ENCODE data around the gene DISP3. TPM values are rescaled to one million over a fixed set of nuclear protein-coding genes. Genes with fewer than 3 reads are reported as not detected.

Gene DISP3
- total RNA-seq, 2 experiments from 2014 or later = 0.63 to 0.65 TPM

- intact Hi-C loops (cut with micrococcal nuclease) = no loop called here
- Mint-ChIP-seq H3K9me3 (no peaks in the 10 kb centered on the region), H3K27ac (no peak overlapping the region), H3K4me3 (no peak overlapping the region), H3K27me3 (peaks cover 2% of the 10 kb centered on the region), H3K4me1 (ENCODE audit: low read depth) (no peaks in the 10 kb centered on the region), H3K36me3 (ENCODE audit: low read depth) (no peaks in the 10 kb centered on the region)
- no peak for TF ChIP-seq CTCF (IDR thresholded peaks at IDR 0.05)
- no peak for DNase-seq
- ChIA-PET CTCF (no interaction called here), POLR2A (no interaction called here)
- ATAC-seq = no peak
Measured at GRCh38 chr1:11518016-11518701, 39.2 kb downstream of the DISP3 start.

- Mint-ChIP-seq H3K27ac (no peak overlapping the region), H3K27me3 (peaks cover 2% of the 10 kb centered on the region), H3K36me3 (ENCODE audit: low read depth) (no peaks in the 10 kb centered on the region), H3K4me1 (ENCODE audit: low read depth) (no peaks in the 10 kb centered on the region), H3K9me3 (no peaks in the 10 kb centered on the region), H3K4me3 (no peak overlapping the region)
- ChIA-PET POLR2A (no interaction called here), CTCF (no interaction called here)
- ATAC-seq (no peak), DNase-seq (no peak)
- no peak for TF ChIP-seq CTCF (IDR thresholded peaks at IDR 0.05)
- intact Hi-C loops (cut with micrococcal nuclease) = no loop called here
Measured at GRCh38 chr1:11518791-11519628, 40.1 kb downstream of the DISP3 start.

GRCh38 chr1:11519629-11520031, 40.7 kb downstream of the DISP3 start:
- H3K4me1 Mint-ChIP-seq (ENCODE audit: low read depth) = no peaks in the 10 kb centered on the region
- H3K27ac Mint-ChIP-seq = no peak overlapping the region
- H3K4me3 Mint-ChIP-seq = no peak overlapping the region
- DNase-seq (no peak), ATAC-seq (no peak)
- peaks cover 2% of the 10 kb centered on the region for H3K27me3 Mint-ChIP-seq
- ChIA-PET CTCF (no interaction called here), POLR2A (no interaction called here)
- intact Hi-C loops (cut with micrococcal nuclease) = no loop called here
- H3K9me3 Mint-ChIP-seq = no peaks in the 10 kb centered on the region
- H3K36me3 Mint-ChIP-seq (ENCODE audit: low read depth) = no peaks in the 10 kb centered on the region
- TF ChIP-seq CTCF (IDR thresholded peaks at IDR 0.05) = no peak

- intact Hi-C loops (cut with micrococcal nuclease) = no loop called here
- CTCF ChIA-PET = no interaction called here
- no peak overlapping the region for H3K4me3 Mint-ChIP-seq
- H3K27ac Mint-ChIP-seq = no peak overlapping the region
- no peaks in the 10 kb centered on the region for H3K9me3 Mint-ChIP-seq
- no peak for ATAC-seq
- no peak for TF ChIP-seq CTCF (IDR thresholded peaks at IDR 0.05)
- POLR2A ChIA-PET = no interaction called here
- no peak for DNase-seq
- no peaks in the 10 kb centered on the region for H3K4me1 Mint-ChIP-seq (ENCODE audit: low read depth)
- H3K27me3 Mint-ChIP-seq = peaks cover 2% of the 10 kb centered on the region
- no peaks in the 10 kb centered on the region for H3K36me3 Mint-ChIP-seq (ENCODE audit: low read depth)
Measured at GRCh38 chr1:11520531-11521233, 41.7 kb downstream of the DISP3 start.
